NCI-H345 treated with DMSO at 0.1 percent for 48 hours (cell line): ENCODE data around the gene HMGB4.

Experiments
- DNase-seq: peaks from one replicate; lab custom pipeline; 2025; ENCODE audit not compliant: unreplicated experiment; lab: John Stamatoyannopoulos, UW

Gene HMGB4

DNA sequence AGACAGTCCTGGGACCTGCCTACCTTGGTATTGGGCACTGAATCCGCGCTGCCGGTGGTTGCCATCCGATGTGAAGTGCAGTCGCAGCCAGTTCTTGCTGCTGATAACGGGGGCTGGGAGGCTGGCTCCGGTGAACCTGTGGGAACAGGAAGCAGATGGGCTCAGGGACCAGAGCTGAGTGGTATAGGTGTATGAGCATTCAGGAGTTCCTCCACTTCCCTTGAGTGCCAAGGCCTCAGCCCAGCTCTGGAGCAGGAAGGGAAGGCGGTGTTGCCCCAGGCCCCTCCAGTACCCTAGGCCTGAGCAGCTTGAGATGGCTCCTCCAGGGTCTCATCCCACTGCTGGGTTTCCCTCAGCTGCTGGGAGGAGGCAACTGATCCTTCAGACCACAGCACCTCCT, 17.0 kb upstream of the HMGB4 start:
- no peak for DNase-seq

DNA sequence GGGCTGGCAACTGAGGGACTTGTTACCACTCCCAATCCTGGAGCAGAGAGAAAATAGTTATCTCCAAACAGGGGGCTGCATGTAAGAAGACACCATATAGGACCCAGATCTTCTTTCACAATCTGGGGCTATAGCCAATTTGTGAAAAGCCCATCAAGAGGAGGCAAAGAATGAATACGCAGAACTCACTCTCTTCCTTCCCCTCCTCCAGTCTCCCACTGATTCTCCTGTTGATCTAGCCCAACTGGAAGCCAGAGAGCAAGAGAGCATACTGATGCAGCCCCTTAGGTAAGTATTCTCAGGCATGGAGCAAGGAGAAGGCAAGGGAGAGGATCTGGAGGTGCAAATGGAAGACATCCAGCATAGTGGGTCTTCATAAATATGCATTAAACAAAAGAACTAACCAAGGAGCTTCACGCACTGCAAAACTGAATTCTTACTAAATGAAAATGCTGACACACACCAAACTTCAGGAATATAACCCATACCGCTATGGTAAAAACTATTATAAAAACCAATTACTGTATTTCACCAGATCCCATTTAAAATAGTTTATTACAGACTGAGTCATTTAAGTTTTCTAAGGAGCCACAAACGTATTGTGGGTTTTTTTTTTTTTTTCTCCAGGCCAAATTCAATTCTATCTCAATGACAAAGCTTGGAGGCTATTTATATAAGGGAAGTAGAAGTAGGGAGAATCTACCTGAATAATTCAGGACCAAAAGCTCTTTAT, 15.5 kb upstream of the HMGB4 start:
- DNase-seq = no peak

DNA sequence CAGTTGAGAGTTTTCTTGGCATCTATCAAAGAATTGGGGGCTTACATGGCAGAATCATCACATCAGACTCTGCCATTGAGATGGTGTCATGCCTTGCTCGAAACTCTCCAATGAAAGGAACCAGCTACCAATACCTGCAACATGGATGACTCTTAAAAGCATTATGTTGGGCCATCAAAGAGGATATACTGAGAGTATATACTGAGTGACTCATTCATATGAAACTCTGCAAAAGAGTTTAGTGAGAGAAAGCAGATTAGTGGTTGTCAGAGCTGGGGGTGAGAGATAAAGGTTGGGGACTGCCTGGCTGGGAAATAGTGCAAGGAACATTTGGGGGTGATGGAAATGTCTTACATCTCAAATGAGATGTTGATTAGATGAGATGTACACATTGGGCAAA, 14.7 kb upstream of the HMGB4 start:
- no peak for DNase-seq

DNA sequence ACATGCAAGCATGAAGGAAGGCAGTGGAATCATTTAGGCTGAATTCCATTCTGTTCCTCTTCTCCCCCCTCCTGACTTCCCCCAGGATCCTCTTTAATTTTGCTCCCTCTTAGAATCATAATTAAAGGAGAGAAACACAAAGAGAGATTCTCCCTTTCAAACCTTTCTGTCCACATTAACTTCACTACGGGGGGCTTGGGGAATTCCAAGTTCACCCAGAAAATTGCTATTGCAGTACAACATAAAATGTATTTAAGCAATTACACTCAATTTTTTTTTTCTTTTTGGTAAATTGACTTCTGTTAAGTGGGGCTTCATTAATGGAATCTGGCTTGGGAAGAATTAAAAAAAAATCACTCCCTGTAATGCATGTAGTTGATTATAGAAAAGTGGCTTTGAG, 13.4 kb upstream of the HMGB4 start:
- DNase-seq = no peak

DNA sequence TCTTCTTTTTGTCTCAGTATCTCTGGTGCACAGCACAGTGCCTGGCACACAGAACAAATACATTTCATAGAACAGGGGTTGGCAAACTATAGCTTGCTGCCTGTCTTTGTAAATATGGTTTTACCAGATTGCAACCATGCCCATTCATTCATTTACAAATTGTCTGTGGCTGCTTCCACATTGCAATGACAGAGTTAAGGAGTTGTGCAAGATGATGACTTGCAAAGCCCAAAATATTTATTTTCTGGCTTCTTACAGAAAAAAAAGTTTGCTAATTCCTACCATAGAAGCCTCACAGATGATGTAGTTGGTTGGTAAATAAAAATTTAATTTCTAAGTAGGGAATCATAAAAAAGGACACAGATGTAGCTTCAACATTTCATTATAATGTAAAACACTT, 11.2 kb upstream of the HMGB4 start:
- DNase-seq = no peak

DNA sequence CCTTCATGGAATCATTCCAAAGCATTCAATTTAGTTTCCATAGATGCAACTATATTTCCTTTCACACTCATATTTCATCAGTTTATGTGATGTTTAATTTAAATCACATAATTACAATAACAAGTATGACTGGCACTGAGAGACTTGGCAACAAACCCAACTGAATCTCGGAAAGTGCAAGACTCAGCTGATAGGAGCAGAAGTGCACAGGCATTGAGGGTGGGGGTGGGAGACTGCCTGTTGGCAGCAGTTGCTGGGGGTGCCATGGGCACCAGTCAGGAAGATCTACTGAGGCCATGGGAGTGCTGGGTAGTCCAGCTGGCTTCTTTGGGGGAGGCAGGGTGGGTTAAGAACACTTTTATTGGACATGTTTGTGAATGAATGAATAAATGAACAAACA, 10.4 kb upstream of the HMGB4 start:
- no peak for DNase-seq

DNA sequence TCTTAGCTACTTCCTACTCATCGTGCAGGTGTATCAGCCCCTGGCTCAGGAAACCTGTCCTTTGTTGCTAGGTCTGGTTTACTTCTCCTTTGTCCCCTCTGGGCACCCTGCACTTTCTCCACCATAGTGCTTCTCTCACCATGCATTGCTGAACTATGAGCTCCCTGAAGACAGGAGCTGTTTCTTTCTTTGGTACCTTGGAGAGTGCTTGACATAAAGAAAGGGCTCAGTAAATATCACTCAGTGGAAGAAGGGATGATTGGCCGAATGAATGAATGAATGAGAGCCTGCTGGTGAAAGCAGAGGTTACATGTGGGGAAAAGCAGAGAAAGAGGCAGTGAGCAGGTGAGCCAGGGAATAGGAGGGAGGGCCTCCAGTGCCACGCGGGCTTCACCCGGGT, 9.8 kb upstream of the HMGB4 start:
- no peak for DNase-seq

DNA sequence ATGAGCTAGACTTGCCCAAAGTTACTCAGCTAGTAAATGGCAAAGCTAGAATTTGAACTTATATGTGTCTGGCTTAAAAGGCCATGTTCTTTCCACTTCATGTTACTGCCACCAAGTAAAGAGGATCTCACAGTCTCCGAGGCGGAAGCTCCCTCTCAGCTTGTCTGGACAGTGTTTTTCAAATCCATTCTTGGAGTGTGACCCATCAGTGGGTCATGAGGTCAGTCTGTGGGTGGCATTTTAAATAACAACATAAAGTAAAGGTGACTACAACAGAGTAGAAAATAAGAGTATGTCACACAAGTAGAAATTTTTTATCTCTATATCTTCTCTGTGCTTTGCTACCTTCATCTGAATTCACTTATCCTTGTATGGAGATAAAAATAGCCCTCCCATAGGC, 3.2 kb upstream of the HMGB4 start:
- DNase-seq = no peak

DNA sequence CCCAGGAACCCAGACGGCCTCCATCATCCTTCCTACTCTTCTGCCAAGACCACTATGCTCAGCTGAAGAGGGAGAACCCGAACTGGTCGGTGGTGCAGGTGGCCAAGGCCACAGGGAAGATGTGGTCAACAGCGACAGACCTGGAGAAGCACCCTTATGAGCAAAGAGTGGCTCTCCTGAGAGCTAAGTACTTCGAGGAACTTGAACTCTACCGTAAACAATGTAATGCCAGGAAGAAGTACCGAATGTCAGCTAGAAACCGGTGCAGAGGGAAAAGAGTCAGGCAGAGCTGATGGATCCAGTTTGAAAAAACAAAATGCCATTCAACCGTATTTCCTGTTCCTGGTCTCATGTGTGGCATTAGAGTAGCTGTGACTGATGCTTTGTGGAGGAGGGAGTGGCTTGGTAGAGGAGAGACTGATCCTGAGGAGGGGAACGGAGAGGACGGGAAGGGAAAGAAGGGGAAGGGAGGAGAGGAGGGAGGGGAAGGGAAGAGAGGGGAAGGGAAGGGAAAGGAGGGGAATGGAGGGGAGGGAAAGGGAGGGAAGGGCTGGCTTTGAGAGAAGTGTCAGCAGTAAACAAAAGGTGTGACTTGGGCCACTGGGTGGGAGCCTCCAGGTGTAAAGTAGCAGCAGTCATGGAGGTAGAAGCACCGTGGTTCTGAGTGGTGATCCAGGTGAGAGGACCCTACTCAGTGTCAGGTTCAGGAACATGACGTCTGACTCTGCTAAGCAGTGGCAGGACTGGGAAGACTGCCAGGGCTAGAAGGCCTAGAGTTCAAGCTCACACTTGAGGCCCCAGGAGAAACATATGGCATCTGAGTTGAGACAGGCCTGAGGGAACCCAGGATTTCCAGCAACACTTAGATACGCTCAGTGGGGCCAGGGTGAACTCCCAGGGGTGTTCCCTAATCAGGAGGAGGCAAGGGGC, 846 bp downstream of the HMGB4 start:
- no peak for DNase-seq

DNA sequence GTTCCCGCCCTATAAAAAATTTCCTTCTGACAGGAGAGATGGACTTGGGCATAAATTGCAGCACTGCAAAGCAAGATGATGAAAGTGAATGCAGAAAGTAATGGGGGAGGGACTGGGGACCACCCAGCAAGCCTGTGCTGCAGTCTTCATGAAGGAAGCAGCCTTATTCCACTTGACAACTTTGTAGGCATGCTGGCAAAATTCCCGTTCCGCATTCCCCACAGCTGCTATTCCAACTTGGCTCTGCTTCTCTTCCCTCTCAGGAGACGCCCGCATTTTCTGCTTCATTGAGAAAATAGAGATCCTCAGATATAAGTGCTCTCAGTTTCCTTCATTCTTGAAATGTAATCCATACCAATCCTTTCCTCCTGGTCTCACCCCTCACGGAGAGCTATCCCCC, 2.4 kb downstream of the HMGB4 start:
- DNase-seq = no peak

DNA sequence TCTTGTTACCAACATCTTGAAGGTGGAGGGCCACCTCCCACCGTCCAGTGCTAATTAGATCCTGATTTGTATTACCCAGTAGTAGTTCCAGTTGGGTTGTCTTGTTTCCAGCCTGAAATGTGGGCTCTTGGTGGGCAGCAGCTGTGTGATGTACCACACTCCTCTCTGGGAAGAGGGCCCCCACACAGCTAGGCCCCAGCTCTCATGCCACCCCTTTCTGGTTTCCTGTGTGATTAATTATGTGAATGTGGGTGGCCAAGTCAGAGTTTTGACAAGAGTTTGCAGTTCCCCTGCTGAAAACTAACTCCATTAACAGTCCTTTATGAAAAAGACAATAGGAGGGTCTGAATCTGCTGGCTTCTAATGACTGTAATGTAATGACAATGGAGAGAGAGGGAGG, 3.8 kb downstream of the HMGB4 start:
- no peak for DNase-seq

DNA sequence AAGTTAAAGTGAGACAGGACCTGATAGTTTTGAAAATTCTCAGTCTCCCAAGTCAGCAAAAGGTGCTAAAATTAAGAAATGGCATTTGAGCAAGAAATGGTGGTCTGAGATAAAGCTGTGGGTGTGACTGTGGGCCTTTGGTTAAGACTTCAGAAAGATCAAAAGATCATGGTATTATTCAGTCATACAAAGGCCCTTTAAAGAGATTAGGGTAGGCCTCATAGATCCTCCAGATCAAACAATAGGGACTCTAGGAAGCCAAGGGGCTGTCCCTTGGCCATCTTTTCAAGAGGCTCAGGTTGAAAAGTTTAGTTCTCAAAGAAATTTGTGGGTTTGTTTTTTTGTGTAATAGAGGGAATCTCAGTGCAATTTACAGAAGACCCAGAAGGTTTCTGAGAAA, 8.4 kb downstream of the HMGB4 start:
- DNase-seq = no peak

DNA sequence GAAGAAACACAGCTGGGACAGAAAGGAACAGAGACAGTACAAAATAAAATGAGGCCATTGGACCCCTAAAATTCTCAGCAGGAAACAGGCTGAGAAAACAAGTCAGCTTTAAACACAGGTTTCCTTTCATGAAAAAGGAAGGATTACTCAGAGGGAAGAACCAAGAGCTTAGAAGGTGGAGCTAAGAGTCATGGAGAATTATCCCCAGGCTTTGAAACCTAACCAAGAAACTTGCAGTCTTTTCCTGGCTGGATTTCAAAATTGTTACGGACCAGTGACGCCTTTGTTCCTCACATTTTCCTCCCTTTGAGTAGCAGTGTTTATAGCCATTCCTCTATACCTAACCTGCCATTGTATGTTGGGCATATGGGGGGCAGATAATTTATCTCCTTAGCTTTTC, 8.8 kb downstream of the HMGB4 start:
- no peak for DNase-seq

DNA sequence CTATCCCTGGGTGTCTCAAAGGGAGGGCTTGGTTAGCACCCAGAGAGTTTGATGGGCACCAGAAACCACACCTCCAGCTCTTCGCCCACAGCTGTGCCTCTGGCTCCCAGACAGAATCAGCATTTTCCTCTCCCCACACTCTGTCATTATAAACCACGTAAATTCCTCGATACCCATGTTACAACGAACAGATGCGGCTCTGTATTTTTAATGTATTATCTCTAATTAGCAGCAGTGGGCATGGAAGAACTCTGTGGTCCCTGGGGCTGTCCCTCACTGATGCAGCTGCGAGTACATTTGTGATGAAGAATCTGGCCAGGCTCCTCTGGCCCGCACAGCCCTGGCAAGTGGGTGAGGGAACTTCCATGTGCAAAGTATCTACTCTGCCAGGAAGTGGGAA, 10.8 kb downstream of the HMGB4 start:
- no peak for DNase-seq

DNA sequence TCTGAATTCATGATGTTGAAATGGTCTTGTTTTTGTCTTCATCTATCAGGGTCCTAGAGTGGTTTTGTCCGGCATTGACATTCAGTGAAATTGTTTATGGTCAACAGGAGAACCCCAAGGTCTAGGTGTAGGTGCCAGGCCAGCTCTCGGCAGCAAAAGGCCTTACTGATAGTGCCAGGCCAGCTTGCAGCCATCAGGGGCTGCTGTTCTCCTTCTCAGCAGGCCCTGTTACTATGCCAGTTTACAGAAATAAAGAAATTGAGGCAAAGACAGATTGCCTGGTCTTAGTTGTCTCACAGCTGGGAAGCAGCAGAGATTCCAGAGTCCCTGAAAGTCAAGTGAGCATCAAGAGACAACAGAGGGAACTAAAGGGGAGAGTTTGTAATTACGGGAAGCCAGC, 12.0 kb downstream of the HMGB4 start:
- no peak for DNase-seq

DNA sequence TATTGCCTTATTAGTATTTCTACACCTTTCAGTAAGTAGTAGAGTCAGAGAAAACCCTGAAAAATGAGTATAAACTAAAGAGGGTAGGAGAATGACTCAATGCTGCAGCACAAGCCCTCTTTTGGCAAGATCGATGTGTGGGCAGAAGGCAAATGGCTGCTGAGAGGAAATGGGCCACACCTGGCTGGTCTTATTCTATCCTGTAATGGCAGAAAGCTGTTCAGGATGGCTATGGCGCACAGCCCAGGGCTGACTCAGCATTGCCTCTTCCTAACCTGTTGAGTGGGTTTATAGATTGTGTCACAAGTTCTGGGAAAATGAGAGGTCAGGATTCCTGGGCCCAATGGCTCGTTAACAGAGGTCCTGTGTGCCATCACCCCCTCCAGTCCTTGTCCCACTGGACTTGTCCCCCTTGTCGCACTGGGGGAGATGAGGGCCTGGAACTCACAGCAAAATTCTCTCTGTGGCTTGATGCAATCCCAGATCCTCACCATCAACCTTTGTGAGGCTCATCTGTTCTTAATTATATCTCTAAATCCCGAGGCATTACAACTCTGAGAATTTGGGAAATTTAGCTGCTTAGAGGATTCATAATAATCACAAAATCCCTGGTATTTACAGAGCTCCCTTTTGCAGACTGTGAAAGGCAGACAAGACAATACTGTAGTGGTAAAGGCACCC, 13.2 kb downstream of the HMGB4 start:
- DNase-seq = no peak

DNA sequence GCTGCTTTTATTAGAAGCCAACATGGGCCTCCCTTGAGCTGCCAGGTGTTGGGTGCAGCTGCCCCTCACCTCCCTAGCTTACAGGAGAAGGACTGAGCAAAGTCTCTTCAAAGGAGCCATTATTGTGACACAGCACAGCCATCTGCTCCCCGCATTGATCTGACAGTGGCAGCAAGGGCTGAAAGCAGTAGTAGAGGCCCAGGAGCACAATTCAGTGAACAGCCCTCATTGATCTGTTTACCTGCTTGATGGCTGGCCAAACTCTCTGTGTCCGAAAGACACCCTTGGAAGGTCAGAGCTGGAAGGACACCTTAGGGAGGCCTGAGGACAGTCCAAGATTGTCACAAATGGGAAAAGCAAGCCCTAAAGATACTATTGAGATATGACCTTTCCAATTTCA, 14.5 kb downstream of the HMGB4 start:
- no peak for DNase-seq

DNA sequence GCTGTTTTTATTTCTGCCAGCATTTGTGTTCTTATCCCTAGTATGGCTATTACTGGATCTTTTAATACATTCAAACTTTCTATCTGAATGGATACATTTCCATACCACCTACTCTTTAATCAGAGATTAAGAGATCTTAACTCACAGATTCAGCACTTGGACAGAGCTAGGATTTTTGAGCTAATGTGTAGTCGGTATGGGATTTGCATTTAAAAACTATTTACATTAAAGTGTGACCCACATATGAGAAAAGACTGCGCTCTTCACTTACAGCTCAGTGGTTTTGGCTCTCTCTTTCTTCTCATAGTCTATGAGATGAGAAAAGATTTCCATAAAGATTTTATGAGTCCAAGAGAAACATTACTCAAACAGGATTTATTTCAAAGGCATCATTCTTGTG, 16.4 kb downstream of the HMGB4 start:
- DNase-seq = no peak

DNA sequence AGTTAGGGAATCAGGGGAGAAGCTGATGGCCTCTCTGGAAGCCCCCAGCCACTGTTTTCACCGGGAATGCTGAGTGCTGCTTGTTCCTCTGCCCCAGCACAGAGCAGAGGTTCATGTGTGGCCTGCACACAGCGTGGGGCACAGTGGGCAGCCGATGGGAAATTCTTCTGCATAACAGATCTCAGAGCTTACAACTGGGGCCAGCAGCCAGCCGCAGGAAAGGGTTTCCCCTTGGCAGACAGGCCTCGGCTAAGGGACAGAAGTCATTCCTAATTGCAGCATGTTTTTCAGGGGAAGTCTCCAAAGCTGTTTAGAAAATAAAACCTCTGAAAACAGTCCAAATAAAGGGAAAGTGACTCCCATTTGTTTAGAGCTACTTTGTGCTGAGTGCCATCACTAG, 22.6 kb downstream of the HMGB4 start:
- no peak for DNase-seq

DNA sequence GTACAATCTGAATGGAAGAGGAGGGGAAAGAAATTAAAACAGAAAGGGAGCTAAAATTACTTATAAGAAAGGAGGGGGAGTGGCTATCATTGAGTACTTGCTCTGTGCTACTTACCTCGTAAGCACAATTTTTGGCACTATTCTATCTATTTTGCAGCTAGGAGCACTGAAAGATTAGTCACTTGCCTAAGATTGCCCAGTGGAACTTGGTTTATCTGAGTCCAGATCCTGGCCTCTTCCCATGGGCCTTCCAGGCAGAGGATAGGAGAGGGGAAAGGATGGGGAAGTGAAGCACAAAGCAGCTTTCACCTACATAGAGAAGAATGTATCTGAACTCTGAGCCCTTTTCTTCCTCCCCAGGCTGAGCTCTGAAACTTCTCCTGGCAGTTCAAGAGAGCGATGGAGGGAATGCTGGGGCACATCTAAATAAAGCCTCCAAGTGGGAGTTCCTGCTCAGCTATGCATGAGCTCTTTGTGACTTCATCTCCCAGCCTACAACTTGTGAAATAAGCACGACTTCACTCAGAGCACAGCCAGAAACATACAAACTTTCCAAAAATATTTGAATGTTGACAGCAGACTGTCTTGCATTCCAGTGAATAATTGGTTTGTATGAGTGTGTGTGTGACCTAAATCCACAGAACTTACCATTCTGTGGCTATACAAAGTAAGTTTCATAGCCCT, 29.4 kb downstream of the HMGB4 start:
- no peak for DNase-seq

DNA sequence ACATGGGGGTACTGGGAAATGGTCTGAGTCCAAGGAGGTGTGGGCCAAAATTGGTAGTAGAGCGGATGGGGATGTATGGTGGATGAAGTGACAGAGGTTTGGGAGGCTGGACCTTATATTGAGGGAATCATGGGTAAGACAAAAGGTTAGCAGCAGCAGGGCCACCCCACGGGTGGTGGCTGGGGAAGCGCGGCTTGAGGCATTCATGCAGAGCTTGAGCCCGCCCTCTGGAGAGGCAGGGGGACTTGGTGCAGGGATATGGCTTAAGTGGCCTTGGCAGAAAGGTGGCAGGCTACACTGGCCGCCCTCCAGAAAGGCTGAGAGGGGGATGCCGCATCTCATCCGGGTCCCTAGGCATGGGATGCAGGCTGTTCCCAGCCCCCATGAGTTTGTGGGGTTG, 31.5 kb downstream of the HMGB4 start:
- DNase-seq = no peak
